HUES64 (cell line): ENCODE results near the gene FANCE.

ENCODE experiments used
- H3K27ac ChIP-seq: 2 replicates; pipeline ENCODE4 v1.7.0; 2013; ENCODE audit warnings: low read depth, low read length, inconsistent platforms
- H3K27me3 ChIP-seq: 2 replicates; pipeline ENCODE4 v1.6.1; 2013; ENCODE audit warnings: mild to moderate bottlenecking, low read length; ENCODE audit not compliant: insufficient read depth
- H3K36me3 ChIP-seq: 2 replicates; pipeline ENCODE4 v1.6.1; 2013; ENCODE audit warnings: mild to moderate bottlenecking, low read length; ENCODE audit not compliant: insufficient read depth
- H3K4me1 ChIP-seq: 2 replicates; pipeline ENCODE4 v1.6.1; 2013; ENCODE audit warnings: mild to moderate bottlenecking, low read length, moderate library complexity; ENCODE audit not compliant: insufficient read depth
- H3K4me3 ChIP-seq: 2 replicates; pipeline ENCODE4 v1.5.1; 2013; ENCODE audit warnings: mild to moderate bottlenecking, low read length, moderate library complexity
- H3K9ac ChIP-seq: 2 replicates; pipeline ENCODE4 v1.6.1; 2013; ENCODE audit warnings: mild to moderate bottlenecking, low read depth, low read length
- H3K9me3 ChIP-seq: 2 replicates; pipeline ENCODE4 v1.6.1; 2013; ENCODE audit warnings: low read depth, low read length; ENCODE audit not compliant: insufficient read depth
- WGBS: fragments of 150-250, 120-280 bp; methylation state at CpG from one replicate; pipeline ENCODE4 v1.1.7; 2013; ENCODE audit warnings: missing lambda C conversion rate; 5-methylcytosine and 5-hydroxymethylcytosine counted together

FANCE gene

GRCh38 chr6:35449287-35449881, 2.8 kb upstream of the FANCE start:
- Histone ChIP-seq H3K27me3 (peaks cover 8% of the 10 kb centered on the region; the same call in 1 of the 2 replicates), H3K27ac (no peak overlapping the region), H3K36me3 (no peaks in the 10 kb centered on the region), H3K4me3 (no peak overlapping the region), H3K9ac (no peak overlapping the region), H3K4me1 (peaks cover 20% of the 10 kb centered on the region), H3K9me3 (no peaks in the 10 kb centered on the region)
- WGBS = 45% methylated on average over 14 of the region's 14 CpGs

- Histone ChIP-seq H3K36me3 (peaks cover 5% of the 10 kb centered on the region), H3K27ac (no peak overlapping the region), H3K27me3 (peaks cover 8% of the 10 kb centered on the region; the same call in 1 of the 2 replicates), H3K4me1 (peaks cover 26% of the 10 kb centered on the region), H3K9ac (no peak overlapping the region), H3K9me3 (no peaks in the 10 kb centered on the region), H3K4me3 (peak overlapping the region; percentile 74)
- 42% methylated on average over 13 of the region's 20 CpGs for WGBS
These were observed 570 bp upstream of the FANCE start for GRCh38 chr6:35451354-35452182.

- H3K9ac ChIP-seq = no peak overlapping the region
- 75% methylated on average over 2 of the region's 3 CpGs for WGBS
These were observed 1.1 kb downstream of the FANCE start for GRCh38 chr6:35453236-35453635.

GRCh38 chr6:35454391-35455110, 2.4 kb downstream of the FANCE start:
- Histone ChIP-seq H3K27ac (no peak overlapping the region), H3K4me3 (0 out of 2 replicates have a peak overlapping the region, but pooled peaks have one; percentile 18), H3K27me3 (peaks cover 8% of the 10 kb centered on the region; the same call in 1 of the 2 replicates)

More at GRCh38 chr6:35453236-35453635, 1.1 kb downstream of the FANCE start:
- Histone ChIP-seq H3K36me3 (peaks cover 13% of the 10 kb centered on the region), H3K9me3 (no peaks in the 10 kb centered on the region), H3K27me3 (peaks cover 8% of the 10 kb centered on the region; the same call in 1 of the 2 replicates), H3K4me3 (peak overlapping the region; percentile 74), H3K27ac (no peak overlapping the region), H3K4me1 (peaks cover 26% of the 10 kb centered on the region)

GRCh38 chr6:35457907-35458306, 5.8 kb downstream of the FANCE start:
- H3K9ac ChIP-seq = no peak overlapping the region
- no peaks in the 10 kb centered on the region for H3K9me3 ChIP-seq
- H3K36me3 ChIP-seq = peaks cover 42% of the 10 kb centered on the region
- no peak overlapping the region for H3K4me3 ChIP-seq
- peaks cover 5% of the 10 kb centered on the region; the same call in 1 of the 2 replicates for H3K27me3 ChIP-seq
- H3K4me1 ChIP-seq = peaks cover 18% of the 10 kb centered on the region
- WGBS = 84% methylated on average over 4 of the region's 4 CpGs
- no peak overlapping the region for H3K27ac ChIP-seq

More at GRCh38 chr6:35454391-35455110, 2.4 kb downstream of the FANCE start:
- no peak overlapping the region for H3K9ac ChIP-seq
- peaks cover 23% of the 10 kb centered on the region for H3K36me3 ChIP-seq
- peaks cover 26% of the 10 kb centered on the region for H3K4me1 ChIP-seq
- H3K9me3 ChIP-seq = no peaks in the 10 kb centered on the region
- 89% methylated on average over 9 of the region's 9 CpGs for WGBS

GRCh38 chr6:35461270-35461669, 9.1 kb downstream of the FANCE start:
- H3K27me3 ChIP-seq = no peaks in the 10 kb centered on the region
- no peaks in the 10 kb centered on the region for H3K4me1 ChIP-seq
- WGBS = 74% methylated on average over 3 of the region's 3 CpGs
- H3K4me3 ChIP-seq = no peak overlapping the region
- no peak overlapping the region for H3K27ac ChIP-seq
- H3K9me3 ChIP-seq = no peaks in the 10 kb centered on the region
- H3K36me3 ChIP-seq = peaks cover 53% of the 10 kb centered on the region
- no peak overlapping the region for H3K9ac ChIP-seq

- H3K9me3 ChIP-seq = no peaks in the 10 kb centered on the region
- H3K4me3 ChIP-seq = no peak overlapping the region
- H3K36me3 ChIP-seq = peaks cover 49% of the 10 kb centered on the region
- peaks cover 3% of the 10 kb centered on the region; the same call in 1 of the 2 replicates for H3K27me3 ChIP-seq
- 96% methylated on average over 4 of the region's 4 CpGs for WGBS
- H3K9ac ChIP-seq = no peak overlapping the region
- no peaks in the 10 kb centered on the region for H3K4me1 ChIP-seq
- no peak overlapping the region for H3K27ac ChIP-seq
These were observed 11.2 kb downstream of the FANCE start for GRCh38 chr6:35463292-35463691.

GRCh38 chr6:35465646-35466045, 13.5 kb downstream of the FANCE start:
- Histone ChIP-seq H3K27ac (no peak overlapping the region), H3K9ac (no peak overlapping the region), H3K27me3 (peaks cover 3% of the 10 kb centered on the region; the same call in 1 of the 2 replicates), H3K36me3 (peaks cover 51% of the 10 kb centered on the region), H3K9me3 (no peaks in the 10 kb centered on the region), H3K4me1 (no peaks in the 10 kb centered on the region), H3K4me3 (no peak overlapping the region)
- WGBS = no CpG with 5 or more reads among the region's 1 CpG

- Histone ChIP-seq H3K4me1 (peaks cover 4% of the 10 kb centered on the region; the same call in 1 of the 2 replicates), H3K9ac (peak within 1 kb of the TSS; percentile 99), H3K9me3 (no peaks in the 10 kb centered on the region), H3K4me3 (peak within 1 kb of the TSS; percentile 85), H3K36me3 (peaks cover 64% of the 10 kb centered on the region), H3K27me3 (peaks cover 3% of the 10 kb centered on the region; the same call in 1 of the 2 replicates), H3K27ac (peak within 1 kb of the TSS; percentile 93)
- under 1% methylated on average over 86 of the region's 86 CpGs for WGBS
These were observed 16.2 kb downstream of the FANCE start, which contains the start of gene RPL10A for GRCh38 chr6:35468181-35468979. Gene RPL10A, plus strand, starts transcription at chr6:35468401. Its CDS starts 34 bp downstream, at chr6:35468435.
